GM19467 (cell line): ENCODE measurements around the gene SPOPL.
A peak's percentile ranks its signal among the peaks of the same experiment; 100 is the strongest.
"Not testable (repeated sequence)": the region's sequence is repeated elsewhere in the genome, so short reads cannot be mapped to it uniquely, and the experiment has no call there.

Experiments used
- ATAC-seq: cut with Tn5 transposase; IDR thresholded peaks from one replicate; pipeline ENCODE4 v1.9.1; 2021; ENCODE audit warnings: mild to moderate bottlenecking, moderate library complexity; ENCODE audit not compliant: unreplicated experiment

The SPOPL gene

DNA sequence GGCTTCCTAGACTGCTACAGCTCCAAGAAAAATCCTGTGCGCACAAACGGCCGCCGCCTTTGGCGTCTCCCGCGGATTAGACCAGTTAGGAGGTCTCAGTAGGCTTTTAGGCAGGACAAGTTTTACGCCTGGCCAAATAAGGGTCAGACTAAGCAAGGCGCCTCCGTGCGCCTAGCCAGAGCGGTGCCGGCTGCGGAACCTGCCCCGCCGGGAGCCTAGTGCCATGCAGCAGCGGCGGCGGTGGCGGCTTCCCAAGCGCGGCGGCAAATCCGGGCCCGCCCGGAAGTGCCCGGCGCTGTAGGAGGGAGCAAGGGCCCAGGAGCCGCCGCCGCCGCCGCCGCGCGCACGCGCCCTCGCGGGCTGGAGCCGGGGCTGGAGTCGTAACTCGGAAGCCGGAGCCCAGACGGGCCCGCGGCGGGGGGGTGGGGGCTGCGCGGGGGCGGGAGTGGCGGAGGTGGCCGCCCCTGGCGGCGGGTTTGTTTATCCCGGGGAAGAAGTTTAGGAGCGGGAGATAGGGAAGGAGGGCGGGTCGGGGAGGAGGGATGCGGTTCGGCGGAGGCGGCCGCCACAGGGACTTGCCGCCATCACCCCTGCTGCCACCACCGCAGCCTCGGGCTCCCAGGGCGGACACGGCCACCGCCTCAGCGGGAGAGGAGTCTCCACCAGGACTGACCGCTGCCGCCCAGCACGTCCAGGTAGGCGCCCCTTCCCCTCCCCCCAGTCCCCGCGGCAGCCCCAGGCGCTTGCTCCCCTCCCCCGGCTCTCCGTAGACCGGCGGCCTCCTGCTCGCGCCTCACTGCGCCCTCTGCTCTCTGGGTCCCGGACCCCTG, at the start of gene SPOPL:
Gene SPOPL, plus strand, starts transcription at position 346 of the 830 bp plus-strand sequence. CDS start 48,447 bp downstream, outside the sequence.
- peak; percentile 82 for ATAC-seq

DNA sequence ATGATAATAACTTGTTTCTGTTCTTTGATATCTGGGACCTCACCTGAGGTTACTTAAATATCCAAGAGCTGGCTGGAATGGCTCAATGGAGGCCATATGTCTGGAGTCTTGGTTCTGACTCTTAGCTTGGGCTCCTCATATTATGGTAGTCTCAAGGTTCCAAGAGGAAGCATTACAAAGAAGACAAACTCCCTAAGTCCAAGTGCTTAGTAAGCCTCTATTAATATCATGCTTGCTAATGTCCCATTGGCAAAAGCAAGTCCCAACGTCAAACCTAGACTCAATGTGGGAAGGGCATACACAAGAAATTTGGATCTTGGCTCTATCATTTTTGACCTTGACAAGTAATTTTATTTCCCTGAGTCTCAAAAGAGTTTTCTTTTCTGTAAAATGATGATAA, 49.2 kb upstream of the SPOPL start:
- ATAC-seq, result no peak

DNA sequence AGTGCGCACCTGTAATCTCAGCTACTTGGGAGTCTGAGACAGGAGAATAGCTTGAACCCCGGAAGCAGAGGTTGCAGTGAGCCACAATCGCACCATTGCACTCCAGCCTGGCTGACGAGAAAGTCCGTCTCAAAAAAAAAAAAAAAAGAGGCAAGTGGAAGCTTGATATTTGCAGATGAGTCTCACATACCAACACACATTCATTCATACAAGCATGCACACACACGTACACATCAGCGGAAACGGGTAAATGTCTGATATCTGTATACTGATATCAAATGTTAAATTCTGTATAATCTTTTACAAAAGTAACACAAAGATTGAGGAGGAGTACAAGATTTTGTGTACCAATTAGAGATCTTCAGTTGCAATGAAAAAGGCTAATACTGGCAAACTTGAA, 47.8 kb upstream of the SPOPL start:
- no peak for ATAC-seq

DNA sequence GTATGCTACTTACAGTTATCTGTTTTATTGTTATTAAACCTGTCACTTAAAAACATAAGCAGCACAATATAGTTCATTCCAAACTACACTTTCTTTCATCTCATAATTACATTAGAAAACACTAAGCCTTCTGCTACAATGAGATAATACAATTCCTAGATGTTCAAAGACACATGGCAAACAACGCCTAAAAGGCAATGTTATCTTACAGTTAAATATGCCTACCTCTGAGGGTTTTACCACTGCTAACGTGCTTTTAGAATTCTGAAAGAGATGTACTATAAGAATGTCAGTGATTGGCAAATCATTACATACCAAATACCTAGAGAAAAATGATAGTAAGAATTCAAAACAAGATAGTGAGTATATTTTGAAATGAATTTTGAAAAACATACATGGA, 46.8 kb upstream of the SPOPL start:
- ATAC-seq, result no peak

DNA sequence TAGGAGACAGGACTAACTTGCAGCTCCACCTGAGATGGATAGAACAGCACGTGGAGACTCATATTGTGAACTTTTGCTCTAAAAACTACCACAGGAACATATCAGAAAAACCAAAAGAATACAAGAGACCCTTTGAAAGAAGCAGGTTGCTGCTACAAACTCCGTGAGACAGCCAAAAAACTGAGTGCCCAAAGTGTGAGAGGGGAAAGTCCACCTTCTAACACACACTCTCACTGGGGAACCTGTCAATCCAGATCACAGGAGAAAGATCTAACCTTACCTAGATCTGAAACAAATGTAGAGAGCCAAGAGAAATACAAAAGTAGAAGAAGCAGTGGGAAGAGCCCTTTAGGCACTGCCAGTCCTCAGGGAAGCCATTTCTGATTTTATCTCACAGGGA, 46.3 kb upstream of the SPOPL start:
- ATAC-seq, result no peak

DNA sequence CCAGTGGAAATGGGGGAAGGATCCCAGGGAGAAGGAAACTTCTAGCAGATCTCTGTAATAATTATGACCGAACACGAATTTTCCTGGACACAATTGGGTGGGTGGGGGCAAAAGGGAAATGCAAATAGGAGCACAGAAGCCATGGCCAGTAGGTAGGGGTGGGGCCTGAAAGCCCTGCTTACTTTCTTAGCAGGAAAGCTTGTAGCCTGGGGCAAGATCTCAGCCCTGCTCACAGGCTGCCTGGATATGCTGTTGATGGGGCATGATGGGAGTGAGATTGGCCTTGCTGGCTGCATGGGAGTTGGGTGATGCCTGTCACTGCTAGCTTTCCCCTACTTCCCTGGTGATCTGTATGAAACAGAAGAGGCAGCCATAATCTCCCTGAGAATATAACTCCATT, 45.9 kb upstream of the SPOPL start:
- ATAC-seq, result no peak

GRCh38 chr2:138462689-138463088, 38.9 kb upstream of the SPOPL start:
- ATAC-seq, result not testable (repeated sequence)

GRCh38 chr2:138468617-138469016, 33.0 kb upstream of the SPOPL start:
- no peak for ATAC-seq

DNA sequence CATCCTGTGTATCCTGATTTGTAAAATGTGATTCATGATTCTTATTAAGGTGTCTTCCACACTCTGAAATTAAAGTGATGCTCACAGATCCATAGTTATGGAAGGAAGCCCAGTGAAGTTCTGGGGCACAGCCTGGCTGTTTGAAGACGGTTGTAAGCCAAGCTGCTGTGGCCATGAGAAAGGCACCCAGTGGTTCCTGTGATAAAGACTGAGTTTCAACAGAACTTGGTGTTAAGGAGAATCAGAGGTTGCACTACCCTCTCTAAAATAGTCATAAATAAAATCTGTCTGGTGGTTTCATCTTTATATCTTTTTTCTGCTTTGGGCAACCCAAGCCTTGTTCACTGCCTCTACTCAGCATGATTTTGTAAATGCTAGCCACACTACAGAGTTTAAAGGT, 32.2 kb upstream of the SPOPL start:
- ATAC-seq, result no peak

DNA sequence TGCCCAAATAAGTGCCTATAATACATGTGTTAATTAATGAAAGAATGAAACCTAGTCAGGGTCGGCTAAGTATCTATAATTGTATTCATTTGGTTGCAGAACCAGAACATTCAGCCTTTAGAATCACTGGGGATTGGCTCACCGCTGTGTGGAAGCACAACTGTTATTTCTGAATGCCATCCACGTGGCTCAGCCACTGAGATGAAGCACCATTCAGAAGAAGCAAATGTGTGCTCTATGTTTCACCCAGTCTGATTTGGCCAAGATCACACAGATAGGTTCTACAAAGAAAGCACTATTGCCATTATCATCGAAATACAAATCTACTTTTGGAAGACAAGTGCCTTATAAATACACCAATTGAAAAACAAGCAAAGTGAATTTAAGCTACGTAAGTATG, 30.6 kb upstream of the SPOPL start:
- ATAC-seq, result no peak

GRCh38 chr2:138474100-138474825, 27.3 kb upstream of the SPOPL start:
- ATAC-seq, result no peak

DNA sequence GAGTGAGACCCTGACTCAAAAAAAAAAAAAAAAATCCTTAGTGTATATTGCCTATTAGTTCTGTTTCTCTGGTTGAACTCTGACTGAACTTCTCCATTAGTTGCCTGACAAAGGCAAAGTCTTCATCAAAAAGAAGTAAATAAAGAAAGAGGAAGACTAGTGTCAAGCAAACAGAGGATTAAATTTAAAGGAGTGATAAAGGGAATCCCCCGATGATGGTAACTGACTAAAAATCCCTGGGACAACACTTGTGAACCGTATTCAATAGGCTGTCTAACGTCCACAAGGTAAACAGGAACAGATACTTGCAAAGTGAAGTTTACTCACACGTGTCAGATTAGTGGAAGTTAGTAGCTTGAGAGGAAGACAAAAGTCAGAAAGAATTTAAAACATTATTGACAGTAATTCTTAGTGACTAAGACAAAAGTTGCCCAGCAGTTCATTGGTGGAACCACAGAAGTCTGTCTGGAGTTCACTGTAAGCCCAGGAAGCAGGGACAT, 26.2 kb upstream of the SPOPL start:
- peak; percentile 84 for ATAC-seq

DNA sequence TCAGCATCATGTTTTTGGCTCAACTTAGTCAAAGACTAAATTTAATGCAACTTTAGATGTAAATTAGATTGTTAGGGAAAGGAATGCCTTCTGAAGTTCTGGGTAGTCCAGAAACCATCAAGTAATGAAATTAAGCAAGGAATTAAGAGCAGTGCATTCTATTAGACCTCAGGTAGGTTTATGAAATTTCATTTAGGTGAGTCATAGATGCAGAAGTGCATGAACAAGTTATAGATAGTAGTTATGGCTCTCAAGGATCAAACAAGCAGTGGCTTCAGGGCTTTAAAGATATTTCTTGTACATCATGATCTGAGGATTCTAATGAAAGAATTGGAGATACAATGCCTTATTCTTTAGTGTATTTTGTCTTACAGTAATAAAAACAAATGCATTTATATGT, 25.4 kb upstream of the SPOPL start:
- ATAC-seq, result no peak

DNA sequence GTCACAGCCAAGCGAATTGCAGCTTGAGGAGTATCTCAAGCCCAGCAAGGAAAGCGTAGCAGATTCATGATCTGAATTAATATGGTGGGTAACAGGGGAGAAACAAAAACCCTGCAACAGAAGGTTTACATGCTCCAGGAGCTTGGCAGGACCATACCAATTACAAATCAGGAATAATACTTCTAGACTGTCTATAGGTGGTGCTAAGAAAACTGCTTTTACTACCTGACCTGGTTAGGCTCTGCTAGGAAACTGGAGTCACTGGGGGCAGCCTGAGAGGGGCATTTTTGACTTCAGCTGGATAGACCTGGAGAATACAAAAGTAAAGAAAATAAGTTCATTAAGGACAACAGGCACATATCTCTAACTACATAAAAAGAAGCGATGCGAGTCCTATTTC, 24.6 kb upstream of the SPOPL start:
- no peak for ATAC-seq

GRCh38 chr2:138482796-138483195, 18.8 kb upstream of the SPOPL start:
- ATAC-seq, result not testable (repeated sequence)

DNA sequence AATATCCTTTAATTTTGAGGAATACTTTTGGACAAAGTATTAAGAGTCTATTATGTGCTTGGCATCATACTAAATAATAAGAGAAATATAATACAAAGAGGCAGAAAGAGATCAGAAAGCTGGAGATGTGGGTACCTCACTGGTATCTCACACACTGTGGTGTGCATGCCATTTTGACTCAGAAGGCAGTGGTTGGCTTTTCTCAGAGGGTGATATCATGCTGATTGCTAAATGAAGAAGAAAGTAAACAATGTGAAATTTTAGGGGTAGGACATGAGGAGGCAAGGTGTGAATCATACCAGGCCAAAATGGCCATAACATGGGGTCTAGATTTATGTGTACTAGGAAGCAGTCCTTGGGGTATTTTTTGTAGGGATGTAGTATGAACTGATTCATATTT, 16.6 kb upstream of the SPOPL start:
- no peak for ATAC-seq

GRCh38 chr2:138486363-138487198, 15.0 kb upstream of the SPOPL start:
- no peak for ATAC-seq

GRCh38 chr2:138490673-138491494, 10.7 kb upstream of the SPOPL start:
- no peak for ATAC-seq

GRCh38 chr2:138491495-138491862, 10.1 kb upstream of the SPOPL start:
- no peak for ATAC-seq

GRCh38 chr2:138492160-138492559, 9.4 kb upstream of the SPOPL start:
- no peak for ATAC-seq
